HL-60 (cell line): ENCODE results near the gene IRF3.

Experiments used
- CTCF ChIP-seq: IDR thresholded peaks from one replicate; pipeline ENCODE4 v1.5.1; 2011; ENCODE audit warnings: low read length, control low read depth, inconsistent platforms; ENCODE audit not compliant: insufficient read depth
- GABPA ChIP-seq: IDR thresholded peaks from 2 replicates; pipeline ENCODE4 v1.6.1; 2012; ENCODE audit warnings: low read depth
- POLR2AphosphoS5 ChIP-seq: IDR thresholded peaks from 2 replicates; pipeline ENCODE4 v1.6.1; 2012; ENCODE audit warnings: low read depth
- TF ChIP-seq, protein P1 (sequence below): IDR thresholded peaks from 2 replicates; pipeline ENCODE4 v1.6.1; 2012; ENCODE audit warnings: low read depth; ENCODE audit not compliant: insufficient replicate concordance

DNA sequence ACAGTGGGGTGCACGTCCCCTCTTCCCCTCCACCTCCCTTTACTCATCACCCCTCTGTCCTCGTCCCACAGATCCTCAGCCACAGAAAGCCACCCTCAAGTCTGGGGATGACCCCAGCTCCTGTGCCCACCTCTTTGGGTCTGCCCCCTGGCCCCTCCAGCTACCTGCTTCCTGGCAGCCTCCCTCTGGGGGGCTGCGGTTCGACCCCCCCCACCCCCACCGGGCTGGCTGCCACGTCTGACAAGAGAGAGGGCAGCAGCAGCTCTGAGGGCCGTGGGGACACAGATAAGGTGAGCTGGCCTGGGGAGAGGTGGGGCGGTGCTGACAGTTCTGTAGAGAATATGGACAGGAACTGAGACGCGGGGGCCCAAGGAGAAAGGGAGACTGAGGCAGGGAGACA lies 11.1 kb downstream of the IRF3 start:
- no peak for TF ChIP-seq CTCF
- TF ChIP-seq POLR2AphosphoS5: no peak
- TF ChIP-seq, protein P1, sequence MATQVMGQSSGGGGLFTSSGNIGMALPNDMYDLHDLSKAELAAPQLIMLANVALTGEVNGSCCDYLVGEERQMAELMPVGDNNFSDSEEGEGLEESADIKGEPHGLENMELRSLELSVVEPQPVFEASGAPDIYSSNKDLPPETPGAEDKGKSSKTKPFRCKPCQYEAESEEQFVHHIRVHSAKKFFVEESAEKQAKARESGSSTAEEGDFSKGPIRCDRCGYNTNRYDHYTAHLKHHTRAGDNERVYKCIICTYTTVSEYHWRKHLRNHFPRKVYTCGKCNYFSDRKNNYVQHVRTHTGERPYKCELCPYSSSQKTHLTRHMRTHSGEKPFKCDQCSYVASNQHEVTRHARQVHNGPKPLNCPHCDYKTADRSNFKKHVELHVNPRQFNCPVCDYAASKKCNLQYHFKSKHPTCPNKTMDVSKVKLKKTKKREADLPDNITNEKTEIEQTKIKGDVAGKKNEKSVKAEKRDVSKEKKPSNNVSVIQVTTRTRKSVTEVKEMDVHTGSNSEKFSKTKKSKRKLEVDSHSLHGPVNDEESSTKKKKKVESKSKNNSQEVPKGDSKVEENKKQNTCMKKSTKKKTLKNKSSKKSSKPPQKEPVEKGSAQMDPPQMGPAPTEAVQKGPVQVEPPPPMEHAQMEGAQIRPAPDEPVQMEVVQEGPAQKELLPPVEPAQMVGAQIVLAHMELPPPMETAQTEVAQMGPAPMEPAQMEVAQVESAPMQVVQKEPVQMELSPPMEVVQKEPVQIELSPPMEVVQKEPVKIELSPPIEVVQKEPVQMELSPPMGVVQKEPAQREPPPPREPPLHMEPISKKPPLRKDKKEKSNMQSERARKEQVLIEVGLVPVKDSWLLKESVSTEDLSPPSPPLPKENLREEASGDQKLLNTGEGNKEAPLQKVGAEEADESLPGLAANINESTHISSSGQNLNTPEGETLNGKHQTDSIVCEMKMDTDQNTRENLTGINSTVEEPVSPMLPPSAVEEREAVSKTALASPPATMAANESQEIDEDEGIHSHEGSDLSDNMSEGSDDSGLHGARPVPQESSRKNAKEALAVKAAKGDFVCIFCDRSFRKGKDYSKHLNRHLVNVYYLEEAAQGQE: no peak
- no peak for TF ChIP-seq GABPA
